M059J (cell line): ENCODE measurements around the gene CERS5. TPM values are rescaled to one million over a fixed set of nuclear protein-coding genes. Genes with fewer than 3 reads are reported as not detected.
A peak's percentile ranks its signal among the peaks of the same experiment; 100 is the strongest.

Source experiments
- DNase-seq: peaks from one replicate; pipeline ENCODE4 v3.0.0-alpha.2; 2012; ENCODE audit warnings: low read depth
- total RNA-seq: library from RNA; depleted of rRNA; stranded (reverse); fragments of >200 nt; shearing (Covaris generic); gene quantifications from 2 replicates; pipeline ENCODE4 v1.2.3, GENCODE V29; 2014; rRNA removed

The CERS5 gene, protein sequence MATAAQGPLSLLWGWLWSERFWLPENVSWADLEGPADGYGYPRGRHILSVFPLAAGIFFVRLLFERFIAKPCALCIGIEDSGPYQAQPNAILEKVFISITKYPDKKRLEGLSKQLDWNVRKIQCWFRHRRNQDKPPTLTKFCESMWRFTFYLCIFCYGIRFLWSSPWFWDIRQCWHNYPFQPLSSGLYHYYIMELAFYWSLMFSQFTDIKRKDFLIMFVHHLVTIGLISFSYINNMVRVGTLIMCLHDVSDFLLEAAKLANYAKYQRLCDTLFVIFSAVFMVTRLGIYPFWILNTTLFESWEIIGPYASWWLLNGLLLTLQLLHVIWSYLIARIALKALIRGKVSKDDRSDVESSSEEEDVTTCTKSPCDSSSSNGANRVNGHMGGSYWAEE
- total RNA-seq: 26.1 and 28.9 TPM in 2 replicates

DNA sequence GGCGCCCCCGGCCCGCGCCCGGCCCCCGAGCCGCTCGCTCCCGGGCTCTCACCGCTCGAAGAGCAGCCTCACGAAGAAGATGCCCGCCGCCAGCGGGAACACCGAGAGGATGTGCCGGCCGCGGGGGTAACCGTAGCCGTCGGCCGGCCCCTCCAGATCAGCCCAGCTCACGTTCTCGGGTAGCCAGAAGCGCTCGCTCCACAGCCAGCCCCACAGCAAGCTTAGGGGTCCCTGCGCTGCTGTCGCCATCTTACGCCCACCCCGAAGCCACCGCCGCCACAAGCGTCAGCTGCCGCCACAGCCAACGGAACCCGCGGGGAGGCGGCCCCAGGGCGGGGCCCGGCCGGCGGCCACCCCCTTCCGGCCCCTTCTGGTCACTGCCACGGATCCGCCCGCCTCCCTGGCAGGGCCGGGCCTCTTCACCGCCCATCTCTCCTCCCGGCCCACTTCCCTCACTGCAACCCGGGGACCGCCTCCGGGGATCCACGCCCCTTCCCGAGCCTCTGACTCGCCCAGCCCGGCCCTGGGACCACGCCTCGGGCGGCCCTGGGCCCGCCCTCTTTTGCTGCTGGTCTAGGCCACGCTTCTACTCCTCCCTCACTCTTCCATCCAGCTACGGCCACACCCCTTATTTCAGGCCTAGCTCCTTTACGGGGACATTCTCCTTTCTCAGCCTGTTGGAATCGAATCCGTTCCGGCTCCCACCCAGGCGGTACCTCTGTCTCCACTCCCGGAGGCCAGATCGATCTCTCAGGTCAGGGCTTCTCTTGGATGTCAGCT, at the start of gene CERS5:
Gene CERS5 (minus strand): TSS at position 321 of the 780 bp plus-strand sequence. CDS start 72 bp downstream, at position 249.
- DNase-seq: peak; percentile 98

DNA sequence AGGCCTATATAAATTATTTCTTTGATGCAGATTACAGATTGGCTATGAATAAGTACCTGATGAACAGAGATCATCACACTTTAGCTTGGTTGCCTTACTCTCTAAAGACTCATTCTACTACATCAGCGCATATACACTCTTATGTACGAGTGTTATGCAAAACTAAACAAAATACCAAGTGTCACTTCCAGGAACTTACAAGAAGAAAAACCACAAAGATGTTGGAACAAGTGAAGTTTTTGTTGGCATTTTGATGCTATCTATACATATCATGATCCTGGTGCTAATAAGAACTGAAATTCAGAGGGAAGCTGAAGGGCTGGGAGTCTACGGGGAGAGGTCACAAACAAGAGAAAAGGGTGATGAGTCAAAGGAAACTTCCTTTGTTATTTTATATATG, 47.9 kb upstream of the CERS5 start:
- peak; percentile 54 for DNase-seq

DNA sequence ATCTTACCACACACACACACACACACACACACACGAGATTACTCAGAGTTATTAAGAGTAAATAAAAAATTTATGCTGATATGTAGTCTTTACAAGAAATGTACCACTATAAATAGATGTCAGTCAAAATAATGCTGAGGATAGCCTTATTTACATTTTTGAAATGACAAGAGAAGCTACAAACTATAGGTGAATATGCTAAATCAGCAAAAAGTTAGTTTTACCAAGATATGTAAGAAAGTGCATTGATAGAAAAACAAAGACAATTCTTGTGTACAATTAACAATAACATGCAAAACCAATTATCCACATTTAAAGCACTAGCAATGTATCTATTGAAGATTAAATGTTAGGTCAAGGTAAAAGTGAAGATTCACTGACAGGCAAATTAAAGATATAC, 46.8 kb upstream of the CERS5 start:
- no peak for DNase-seq

DNA sequence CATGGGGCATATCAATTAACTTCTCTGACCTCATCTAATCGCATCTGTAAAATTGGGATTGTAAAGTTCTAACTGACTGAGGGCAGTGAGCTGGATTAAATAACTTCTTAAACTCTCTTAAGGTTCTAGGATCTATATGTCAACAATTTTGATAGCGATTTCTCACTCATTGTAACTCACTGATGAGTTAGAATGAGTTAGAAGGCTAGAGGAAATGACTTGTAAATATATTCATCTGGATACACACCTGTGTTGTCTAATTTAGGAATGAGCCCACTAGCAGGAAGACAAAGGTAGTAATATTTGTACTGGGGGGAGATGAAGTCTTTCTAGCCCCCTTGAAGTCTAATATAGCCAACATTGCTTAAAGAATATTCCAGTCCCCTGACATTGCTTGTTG, 46.3 kb upstream of the CERS5 start:
- no peak for DNase-seq

DNA sequence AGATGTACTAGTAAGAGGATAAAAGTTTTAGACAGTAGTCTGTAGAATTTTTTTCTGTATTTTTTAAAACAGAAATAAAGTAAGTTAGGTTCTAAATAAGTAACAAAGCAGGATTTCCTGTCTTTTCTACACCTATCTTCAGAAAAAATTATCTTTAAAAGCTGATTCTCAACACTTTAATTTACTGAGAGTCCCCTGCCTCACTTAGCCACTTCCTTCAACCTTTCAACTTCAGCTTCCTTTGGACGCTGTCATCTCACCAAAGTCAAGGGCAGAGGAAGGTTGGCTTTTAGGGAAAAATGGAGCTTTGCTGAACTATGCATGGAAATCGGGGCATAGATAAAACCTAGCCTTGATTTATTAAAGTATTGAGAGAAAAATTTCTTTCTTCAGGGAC, 44.9 kb upstream of the CERS5 start:
- no peak for DNase-seq

DNA sequence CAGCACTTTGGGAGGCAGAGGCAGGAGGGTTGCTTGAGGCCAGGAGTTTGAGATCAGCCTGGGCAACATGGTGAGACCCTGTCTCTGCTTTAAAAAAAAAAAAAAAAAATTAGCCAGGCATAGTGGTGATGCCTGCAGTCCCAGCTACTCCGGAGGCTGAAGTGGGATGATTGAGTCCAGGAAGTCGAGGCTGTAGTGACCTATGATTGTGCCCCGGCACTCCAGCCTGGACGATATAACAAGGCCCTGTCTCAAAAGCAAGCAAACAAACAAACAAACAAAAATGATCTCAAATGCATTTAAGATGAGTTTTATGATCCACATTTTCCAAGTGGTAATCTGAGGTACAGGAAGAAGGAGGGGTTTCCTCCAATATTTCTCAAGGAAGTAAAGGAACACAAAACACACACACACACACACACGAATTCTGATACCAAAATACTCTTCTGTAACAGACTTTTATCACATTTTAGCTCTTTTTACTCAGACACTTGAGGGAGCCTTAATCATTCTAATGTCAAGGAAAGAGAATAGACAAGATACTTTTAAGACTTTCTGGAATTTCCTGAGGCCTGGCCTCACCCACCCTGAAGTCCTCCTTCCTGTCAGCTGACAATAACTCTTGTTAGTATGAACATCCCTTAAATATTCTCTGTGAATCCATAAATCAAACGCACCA, 44.4 kb upstream of the CERS5 start:
- DNase-seq: no peak

DNA sequence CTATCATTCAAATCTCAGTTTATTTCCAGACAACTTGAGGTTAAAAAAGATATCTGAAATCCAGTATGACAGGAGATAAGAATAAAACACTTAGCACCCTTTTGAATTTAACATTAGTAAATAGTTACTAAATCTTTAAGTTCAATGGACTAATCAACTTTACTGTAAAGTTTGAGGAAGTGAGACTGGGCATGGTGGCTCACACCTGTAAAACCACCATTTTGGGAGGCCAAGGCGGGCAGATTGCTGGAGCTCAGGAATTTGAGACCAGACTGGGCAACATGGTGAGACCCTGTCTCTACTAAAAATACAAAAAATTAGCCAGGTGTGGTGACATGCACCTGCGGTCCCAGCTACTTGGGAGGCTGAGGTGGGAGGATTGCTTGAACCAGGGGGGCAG, 40.3 kb upstream of the CERS5 start:
- DNase-seq: no peak

DNA sequence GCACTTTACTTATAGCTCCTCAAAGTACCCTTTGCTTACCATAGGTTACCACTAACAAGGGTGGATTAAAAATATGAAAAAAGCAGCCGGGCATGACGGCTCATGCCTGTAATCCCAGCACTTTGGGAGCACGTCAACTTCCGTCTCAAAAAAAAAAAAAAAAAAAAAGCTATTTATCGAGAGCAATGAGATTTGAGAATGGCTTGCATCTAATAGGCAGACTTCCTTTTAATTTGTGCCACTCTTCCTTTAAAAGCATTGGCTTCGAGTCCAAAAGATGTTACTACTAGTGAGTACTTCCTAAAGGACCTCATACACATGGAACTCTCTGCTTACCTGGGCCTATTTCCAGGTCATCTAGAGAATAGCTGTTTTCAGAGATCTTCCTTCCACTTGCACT, 38.5 kb upstream of the CERS5 start:
- DNase-seq: no peak

DNA sequence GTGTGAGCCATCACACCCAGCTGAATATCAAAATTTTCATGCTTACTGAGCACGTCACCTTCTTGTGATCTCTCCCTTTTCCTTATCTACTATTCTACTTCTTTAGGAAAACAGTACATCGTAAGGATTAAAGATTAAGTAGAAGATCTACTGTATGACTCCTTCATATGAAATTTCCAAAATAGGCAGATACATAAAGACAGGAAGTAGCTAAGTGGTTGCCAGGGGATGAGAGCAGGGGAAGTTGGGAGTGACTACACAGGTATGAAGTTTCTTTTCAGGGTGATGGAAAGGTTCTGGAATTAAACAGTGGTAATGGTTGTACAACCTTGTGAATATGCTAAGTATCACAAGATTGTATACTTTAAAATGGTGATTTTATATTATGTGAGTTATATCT, 36.5 kb upstream of the CERS5 start:
- DNase-seq: peak; percentile 44

DNA sequence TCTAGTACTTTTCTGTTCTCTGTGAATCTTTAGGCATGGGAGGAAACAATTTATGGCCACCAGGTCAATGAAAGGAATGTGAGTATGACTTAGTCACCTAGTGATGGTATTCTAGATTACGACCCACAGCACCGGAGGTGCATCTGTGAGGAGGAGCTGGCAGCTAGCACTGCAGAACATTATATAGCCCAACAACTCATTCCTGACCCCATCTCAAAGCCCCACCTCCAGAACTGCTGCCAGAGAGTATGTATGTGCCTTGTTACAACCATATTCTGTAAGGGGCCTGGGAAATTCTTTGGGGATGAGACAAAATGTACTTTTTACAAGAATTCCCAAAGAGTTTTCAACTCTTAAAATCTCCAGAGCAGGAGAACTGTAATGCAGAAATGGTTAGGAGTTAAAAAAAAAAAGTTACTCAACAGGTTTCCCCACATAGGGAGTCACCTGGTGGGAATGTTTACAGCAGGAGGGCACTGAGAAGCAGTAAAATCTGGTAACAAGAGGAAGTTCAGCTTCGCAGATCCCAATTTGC, 34.9 kb upstream of the CERS5 start:
- DNase-seq: peak; percentile 97

DNA sequence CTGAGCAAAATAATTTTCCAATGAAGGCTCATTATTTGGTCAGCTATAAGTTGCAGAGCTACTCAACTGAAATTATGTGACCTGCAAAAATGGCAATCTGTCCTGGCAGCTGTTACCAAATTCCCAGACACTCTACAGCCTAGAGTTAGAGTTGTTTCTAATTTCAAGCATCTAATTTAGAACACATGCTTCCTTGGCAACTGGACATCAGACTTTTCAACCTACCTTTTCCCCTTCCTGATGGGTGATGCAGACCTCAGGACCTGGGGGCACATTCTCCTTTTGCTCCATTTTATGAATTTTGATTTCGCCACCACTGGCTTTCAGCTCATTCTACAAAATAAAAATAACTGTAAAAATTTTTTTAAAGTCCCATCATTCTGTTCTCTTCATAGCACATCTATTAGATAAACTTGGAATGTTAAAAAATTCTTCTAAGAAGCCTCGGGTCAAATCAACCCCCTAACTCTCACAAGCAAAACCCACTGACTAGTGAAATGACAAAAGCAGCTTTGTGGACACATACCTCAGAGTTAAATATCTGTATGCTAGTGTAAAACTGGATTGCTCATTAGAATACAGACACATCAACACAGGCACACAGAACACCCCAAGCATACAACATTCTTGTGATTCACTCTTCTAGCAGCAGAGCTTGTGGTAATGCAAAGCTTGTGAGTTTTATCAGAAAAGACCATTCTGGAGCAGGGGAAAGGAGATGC, 33.5 kb upstream of the CERS5 start:
- DNase-seq: peak; percentile 69

DNA sequence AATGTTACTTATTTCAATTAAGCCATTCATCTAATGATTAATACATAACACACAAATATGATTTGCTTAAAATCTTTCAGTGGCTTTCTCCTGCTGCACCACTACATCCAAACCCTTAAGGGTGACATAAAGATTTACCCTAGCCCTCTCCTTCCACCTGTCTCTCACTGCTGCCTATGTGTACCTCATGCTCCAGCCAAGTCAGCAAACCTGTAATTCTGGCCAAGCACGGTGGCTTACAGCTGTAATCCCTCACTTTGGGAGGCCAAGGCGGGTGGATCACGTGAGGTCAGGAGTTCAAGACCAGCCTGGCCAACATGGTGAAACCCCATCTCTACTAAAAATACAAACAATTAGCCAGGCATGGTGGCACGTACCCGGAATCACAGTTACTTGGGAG, 31.7 kb upstream of the CERS5 start:
- DNase-seq: no peak

DNA sequence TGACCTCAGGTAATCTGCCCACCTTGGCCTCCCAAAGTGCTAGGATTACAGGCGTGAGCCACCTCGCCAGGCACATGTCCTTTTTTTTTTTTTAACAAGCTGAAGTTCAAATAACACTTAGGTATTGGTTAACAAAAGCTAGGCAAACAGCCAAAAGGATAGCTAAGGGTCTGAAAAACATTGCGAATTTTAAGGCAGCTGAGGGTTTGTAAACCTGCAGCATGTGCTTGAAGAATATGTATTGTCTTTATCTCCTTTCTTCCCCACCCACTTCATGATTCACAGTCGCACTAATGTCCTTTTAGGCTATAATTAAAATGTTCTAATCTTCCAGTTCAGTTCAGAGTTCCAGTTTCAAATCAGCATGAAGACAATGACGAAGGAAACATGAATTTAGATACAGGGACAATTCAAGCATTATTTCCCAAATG, 30.1 kb upstream of the CERS5 start:
- no peak for DNase-seq

DNA sequence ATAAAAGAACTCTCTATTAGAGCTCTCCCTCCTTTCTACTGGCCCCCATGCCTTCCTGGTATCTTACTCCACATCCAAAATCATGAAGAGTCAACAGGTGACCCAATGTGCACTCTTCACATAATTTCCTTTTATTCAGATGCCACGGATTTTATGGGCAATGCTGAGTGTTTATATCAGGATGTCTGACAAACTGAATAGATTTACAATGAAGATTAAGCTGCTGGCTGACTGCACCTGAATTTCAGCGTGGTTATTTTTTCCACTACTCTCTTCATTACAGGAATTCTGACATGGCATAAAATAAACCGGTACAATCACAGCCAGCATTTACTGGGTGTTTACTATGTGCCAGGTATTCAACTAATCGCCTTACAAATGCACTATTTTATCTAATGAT, 29.4 kb upstream of the CERS5 start:
- peak; percentile 56 for DNase-seq

DNA sequence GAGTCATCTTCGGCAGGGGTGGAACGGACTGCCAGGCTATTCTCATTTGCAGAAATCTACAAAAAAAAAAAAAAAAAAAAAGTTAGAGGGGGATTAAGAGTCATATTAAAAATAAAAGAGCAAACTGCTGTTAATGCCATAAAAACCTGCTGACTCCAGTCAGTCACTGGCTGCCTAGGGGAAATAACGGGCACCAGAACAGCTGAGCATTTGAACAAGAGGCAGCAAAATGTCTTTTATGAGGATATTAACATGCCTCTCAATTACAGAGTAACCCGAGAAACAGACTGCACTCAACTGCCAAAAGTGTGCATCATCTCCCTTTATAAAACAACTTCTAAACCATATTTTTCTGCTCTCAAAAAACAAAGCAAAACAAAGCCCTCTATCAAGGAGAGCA, 28.7 kb upstream of the CERS5 start:
- peak; percentile 50 for DNase-seq

DNA sequence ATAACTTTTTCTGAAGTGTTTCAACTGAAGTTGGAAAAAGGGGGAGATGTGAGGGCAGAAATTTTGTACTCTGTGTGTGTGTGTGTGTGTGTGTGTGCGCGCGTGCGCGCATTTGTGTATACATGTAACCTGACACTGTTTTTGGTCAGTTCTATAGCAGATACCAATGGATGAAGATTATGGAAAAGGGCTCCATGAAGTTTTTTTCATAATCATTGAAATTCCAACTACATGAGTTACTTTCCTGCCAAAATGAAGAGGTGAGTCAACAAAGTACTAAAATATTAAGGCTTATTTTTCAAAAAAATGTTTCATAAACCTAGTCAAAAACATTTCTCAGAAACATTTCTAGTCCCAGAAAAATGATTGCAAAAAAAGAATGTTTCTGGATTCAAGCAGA, 25.7 kb upstream of the CERS5 start:
- DNase-seq: no peak

DNA sequence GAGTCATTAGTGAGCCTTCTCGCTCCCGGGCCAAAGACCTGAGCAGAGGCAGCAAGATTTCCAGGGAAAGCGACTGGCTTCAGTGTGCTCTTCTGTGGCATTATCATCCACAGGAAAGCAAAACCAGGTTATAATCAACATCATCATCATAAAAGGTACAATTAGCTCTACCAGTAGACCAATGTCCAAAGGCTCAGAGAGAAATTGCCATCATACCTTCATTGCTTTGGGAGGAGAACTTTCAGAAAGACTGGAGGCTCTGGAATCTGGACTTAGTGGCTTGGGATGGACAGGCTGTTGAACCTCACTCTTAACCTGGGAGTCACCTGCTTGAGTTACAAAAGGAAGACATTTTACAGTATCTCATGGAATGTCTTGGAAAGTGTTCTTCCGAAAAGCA, 25.1 kb upstream of the CERS5 start:
- no peak for DNase-seq

DNA sequence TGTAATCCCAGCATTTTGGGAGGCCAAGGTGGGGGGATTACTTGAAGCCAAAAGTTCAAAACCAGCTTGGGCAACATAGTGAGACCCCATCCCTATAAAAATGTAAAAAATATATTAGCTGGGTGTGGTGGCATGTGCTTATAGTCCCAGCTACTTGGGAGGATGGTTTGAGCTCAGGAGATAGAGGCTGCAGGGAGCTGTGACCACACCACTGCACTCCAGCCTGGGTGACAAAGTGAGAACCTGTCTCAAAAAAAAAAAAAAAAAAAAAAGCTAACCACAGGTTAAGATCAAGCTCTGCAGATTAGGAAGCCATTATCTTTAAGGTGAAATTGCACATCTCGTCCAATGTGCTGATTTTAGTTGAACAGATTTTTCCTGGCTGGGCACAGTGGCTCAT, 23.7 kb upstream of the CERS5 start:
- DNase-seq: no peak

DNA sequence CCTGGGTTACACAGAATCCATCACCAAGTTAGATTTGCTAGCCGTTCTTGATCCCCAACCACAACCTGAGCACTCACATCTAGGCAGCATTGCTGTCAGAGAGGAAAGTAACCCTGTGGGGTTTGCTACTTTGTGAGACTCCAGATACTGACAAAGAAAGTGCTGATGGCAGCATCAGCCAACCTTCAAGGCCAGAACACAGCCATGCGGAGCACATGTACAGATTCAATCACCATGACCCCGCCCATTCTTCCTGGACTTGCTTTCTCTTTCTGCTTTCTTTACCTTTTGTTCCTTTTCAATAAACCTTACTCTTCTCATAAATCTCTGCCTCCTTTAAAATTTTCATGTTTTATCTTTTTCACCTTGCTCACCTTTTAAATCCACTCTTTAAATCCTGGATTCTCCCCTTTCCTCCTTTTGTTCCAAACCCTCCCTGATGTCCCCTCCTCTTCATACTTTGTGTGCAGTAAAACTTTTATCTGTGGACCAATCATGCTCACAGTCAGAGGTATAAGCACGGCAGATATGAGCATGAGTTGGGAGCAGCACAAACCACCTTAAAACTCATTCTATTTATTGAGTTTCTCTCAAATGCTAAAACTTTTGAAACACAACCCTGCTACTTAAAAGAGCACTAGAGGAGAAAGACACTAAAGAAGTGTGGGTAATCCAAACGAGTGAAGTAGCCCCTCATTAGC, 21.9 kb upstream of the CERS5 start:
- DNase-seq: no peak

DNA sequence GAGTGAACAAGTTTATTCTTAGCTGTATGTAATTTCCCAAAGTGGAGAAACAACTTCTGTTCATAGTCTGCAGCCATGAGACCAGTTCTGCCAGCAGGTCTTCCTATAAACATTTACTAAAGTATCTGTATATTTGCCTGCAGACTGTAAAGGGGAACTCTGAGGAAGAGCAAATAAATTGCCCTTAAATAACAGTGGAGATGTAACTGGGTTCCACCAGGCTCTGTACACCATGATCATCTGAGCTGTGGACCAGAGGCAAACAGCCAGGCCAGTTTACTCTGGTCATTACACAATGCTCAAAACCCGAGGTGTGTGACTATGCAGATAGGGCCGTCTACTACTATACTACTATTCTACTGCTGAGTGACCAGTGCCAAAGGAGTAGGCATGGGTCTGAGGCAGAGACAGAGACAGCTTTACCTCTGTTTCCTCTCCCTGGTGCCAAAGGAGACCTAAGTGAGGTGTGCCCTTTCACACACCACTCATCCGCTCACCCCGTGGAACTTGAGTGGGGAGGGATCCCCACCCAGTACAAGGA, 21.1 kb upstream of the CERS5 start:
- DNase-seq: peak; percentile 57
